Activated T-cell treated with anti-CD3 and anti-CD28 coated beads, Interleukin-2, amount 50 U/mL, for 72 hours (primary cell): ENCODE data around the gene ALKBH2. TPM values are rescaled to one million over a fixed set of nuclear protein-coding genes. Genes with fewer than 3 reads are reported as not detected.
"Not testable (repeated sequence)": the region's sequence is repeated elsewhere in the genome, so short reads cannot be mapped to it uniquely, and the experiment has no call there.

Source experiments
- ATAC-seq, 2 donors: fragments of 150-1000 bp; cut with Tn5 transposase; replicated peaks in 1 of 2; 2 replicates each; pipeline ENCODE4 v1.10.0; 2021; ENCODE audit warnings: moderate library complexity in 2 of 2, mild to moderate bottlenecking in 1 of 2
- DNase-seq, 2 donors: peaks; one replicate each; pipeline ENCODE4 v3.0.0; 2021 to 2022; ENCODE audit warnings: mixed read lengths in 1 of 2
- H3K27ac Mint-ChIP-seq: one replicate; pipeline ENCODE4 v1.8.0; 2022; ENCODE audit warnings: mild to moderate bottlenecking, moderate library complexity, mixed read lengths
- H3K27me3 Mint-ChIP-seq: one replicate; pipeline ENCODE4 v1.8.0; 2022; ENCODE audit warnings: low read depth, mixed read lengths
- H3K36me3 Mint-ChIP-seq, 2 donors: one replicate each; pipeline ENCODE4 v1.8.0; 2022; ENCODE audit warnings: mixed read lengths in 2 of 2, mild to moderate bottlenecking in 1 of 2; ENCODE audit not compliant: insufficient read depth in 2 of 2
- H3K4me1 Mint-ChIP-seq: one replicate; pipeline ENCODE4 v1.8.0; 2022; ENCODE audit warnings: low read depth, mixed read lengths
- H3K4me3 Mint-ChIP-seq, 2 donors: one replicate each; pipeline ENCODE4 v1.8.0; 2022; ENCODE audit warnings: mild to moderate bottlenecking in 2 of 2, mixed read lengths in 2 of 2, moderate library complexity in 2 of 2
- H3K9me3 Mint-ChIP-seq, 2 donors: one replicate each; pipeline ENCODE4 v1.8.0; 2022; ENCODE audit warnings: mixed read lengths in 2 of 2
- total RNA-seq, 2 donors: library from RNA; stranded (reverse); gene quantifications; one replicate each; pipeline ENCODE4 v1.2.3, GENCODE V29; 2022

The ALKBH2 gene
- total RNA-seq, 2 donors from 2014 or later: 29.5 to 34.6 TPM

GRCh38 chr12:109084425-109084824 is 8.8 kb downstream of the ALKBH2 start:
- peaks cover 0 to 2% of the 10 kb centered on the region in 2 donors for H3K9me3 Mint-ChIP-seq
- peaks cover 4 to 11% of the 10 kb centered on the region in 2 donors for H3K36me3 Mint-ChIP-seq
- DNase-seq: no peak

GRCh38 chr12:109082751-109083150 is 10.5 kb downstream of the ALKBH2 start:
- peaks cover 5 to 21% of the 10 kb centered on the region in 2 donors for H3K36me3 Mint-ChIP-seq
- no peaks in the 10 kb centered on the region for H3K4me1 Mint-ChIP-seq
- ATAC-seq: no peak
- no peak overlapping the region for H3K4me3 Mint-ChIP-seq
- H3K9me3 Mint-ChIP-seq: peaks cover 0 to 2% of the 10 kb centered on the region in 2 donors
- H3K27me3 Mint-ChIP-seq: no peaks in the 10 kb centered on the region
- H3K27ac Mint-ChIP-seq: no peak overlapping the region
- no peak for DNase-seq

More at GRCh38 chr12:109084425-109084824, 8.8 kb downstream of the ALKBH2 start:
- H3K4me1 Mint-ChIP-seq: no peaks in the 10 kb centered on the region
- H3K27ac Mint-ChIP-seq: no peak overlapping the region
- H3K27me3 Mint-ChIP-seq: no peaks in the 10 kb centered on the region
- ATAC-seq: no peak
- no peak overlapping the region for H3K4me3 Mint-ChIP-seq

- no peak overlapping the region for H3K27ac Mint-ChIP-seq
- ATAC-seq: no peak
Observed at GRCh38 chr12:109074866-109075265, 18.4 kb downstream of the ALKBH2 start.

GRCh38 chr12:109069307-109070271 is 23.7 kb downstream of the ALKBH2 start:
- H3K36me3 Mint-ChIP-seq: peaks cover 0 to 4% of the 10 kb centered on the region in 2 donors
- DNase-seq (no peak), ATAC-seq (no peak)
- H3K27ac Mint-ChIP-seq: no peak overlapping the region
- no peaks in the 10 kb centered on the region for H3K27me3 Mint-ChIP-seq
- no peak overlapping the region for H3K4me3 Mint-ChIP-seq
- no peaks in the 10 kb centered on the region for H3K9me3 Mint-ChIP-seq
- H3K4me1 Mint-ChIP-seq: no peaks in the 10 kb centered on the region

More at GRCh38 chr12:109074866-109075265, 18.4 kb downstream of the ALKBH2 start:
- no peak overlapping the region for H3K4me3 Mint-ChIP-seq
- no peak for DNase-seq
- H3K9me3 Mint-ChIP-seq: peaks cover 0 to 2% of the 10 kb centered on the region in 2 donors
- H3K27me3 Mint-ChIP-seq: no peaks in the 10 kb centered on the region
- H3K36me3 Mint-ChIP-seq: peaks cover 3 to 30% of the 10 kb centered on the region in 2 donors
- no peaks in the 10 kb centered on the region for H3K4me1 Mint-ChIP-seq

- H3K36me3 Mint-ChIP-seq: peaks cover 0 to 4% of the 10 kb centered on the region in 2 donors
- ATAC-seq (no peak), DNase-seq (no peak)
- peaks cover 6% of the 10 kb centered on the region for H3K4me1 Mint-ChIP-seq
- H3K27ac Mint-ChIP-seq: no peak overlapping the region
- no peaks in the 10 kb centered on the region for H3K9me3 Mint-ChIP-seq
- H3K27me3 Mint-ChIP-seq: no peaks in the 10 kb centered on the region
- H3K4me3 Mint-ChIP-seq: no peak overlapping the region
Observed at GRCh38 chr12:109065853-109066193, 27.4 kb downstream of the ALKBH2 start.

- no peak for ATAC-seq
- no peaks in the 10 kb centered on the region for H3K9me3 Mint-ChIP-seq
- no peak for DNase-seq
- no peak overlapping the region for H3K27ac Mint-ChIP-seq
- H3K36me3 Mint-ChIP-seq: peaks cover 0 to 4% of the 10 kb centered on the region in 2 donors
- no peaks in the 10 kb centered on the region for H3K27me3 Mint-ChIP-seq
- peaks cover 6% of the 10 kb centered on the region for H3K4me1 Mint-ChIP-seq
- H3K4me3 Mint-ChIP-seq: no peak overlapping the region
Observed at GRCh38 chr12:109065154-109065852, 28.0 kb downstream of the ALKBH2 start.

GRCh38 chr12:109064143-109064542 is 29.1 kb downstream of the ALKBH2 start:
- Mint-ChIP-seq H3K4me3 (no peak overlapping the region), H3K27me3 (no peaks in the 10 kb centered on the region)
- ATAC-seq: no peak

GRCh38 chr12:109058773-109059172 is 34.5 kb downstream of the ALKBH2 start:
- DNase-seq (no peak), ATAC-seq (no peak)
- peaks cover 9% of the 10 kb centered on the region for H3K4me1 Mint-ChIP-seq
- no peaks in the 10 kb centered on the region for H3K27me3 Mint-ChIP-seq
- H3K36me3 Mint-ChIP-seq: peaks cover under 1 to 4% of the 10 kb centered on the region in 2 donors
- H3K27ac Mint-ChIP-seq: no peak overlapping the region
- no peaks in the 10 kb centered on the region for H3K9me3 Mint-ChIP-seq
- H3K4me3 Mint-ChIP-seq: no peak overlapping the region

More at GRCh38 chr12:109064143-109064542, 29.1 kb downstream of the ALKBH2 start:
- H3K36me3 Mint-ChIP-seq: peaks cover 0 to 4% of the 10 kb centered on the region in 2 donors
- H3K27ac Mint-ChIP-seq: no peak overlapping the region
- H3K4me1 Mint-ChIP-seq: peaks cover 6% of the 10 kb centered on the region
- DNase-seq: no peak
- no peaks in the 10 kb centered on the region for H3K9me3 Mint-ChIP-seq

GRCh38 chr12:109057376-109057775 is 35.9 kb downstream of the ALKBH2 start:
- no peak overlapping the region for H3K27ac Mint-ChIP-seq
- no peak for ATAC-seq

GRCh38 chr12:109056891-109057290 is 36.4 kb downstream of the ALKBH2 start:
- no peak for DNase-seq
- Mint-ChIP-seq H3K4me1 (peaks cover 15% of the 10 kb centered on the region), H3K9me3 (no peaks in the 10 kb centered on the region), H3K27ac (no peak overlapping the region), H3K4me3 (no peak overlapping the region), H3K27me3 (no peaks in the 10 kb centered on the region), H3K36me3 (peaks cover 0 to 4% of the 10 kb centered on the region in 2 donors)
- ATAC-seq: no peak

More at GRCh38 chr12:109057376-109057775, 35.9 kb downstream of the ALKBH2 start:
- Mint-ChIP-seq H3K4me3 (no peak overlapping the region), H3K27me3 (no peaks in the 10 kb centered on the region), H3K4me1 (peaks cover 10% of the 10 kb centered on the region), H3K36me3 (peaks cover 0 to 4% of the 10 kb centered on the region in 2 donors), H3K9me3 (no peaks in the 10 kb centered on the region)
- DNase-seq: no peak

- no peaks in the 10 kb centered on the region for H3K9me3 Mint-ChIP-seq
- DNase-seq (no peak), ATAC-seq (no peak)
- peaks cover 0 to 4% of the 10 kb centered on the region in 2 donors for H3K36me3 Mint-ChIP-seq
- H3K27ac Mint-ChIP-seq: peak overlapping the region; percentile 63
- no peaks in the 10 kb centered on the region for H3K27me3 Mint-ChIP-seq
- peaks cover 18% of the 10 kb centered on the region for H3K4me1 Mint-ChIP-seq
- peak overlapping the region in 1 of 2 donors; percentile 51 for H3K4me3 Mint-ChIP-seq
Observed at GRCh38 chr12:109054520-109054919, 38.8 kb downstream of the ALKBH2 start.

GRCh38 chr12:109054124-109054513 is 39.2 kb downstream of the ALKBH2 start:
- not testable (repeated sequence) for DNase-seq, H3K27me3 Mint-ChIP-seq, H3K9me3 Mint-ChIP-seq, H3K36me3 Mint-ChIP-seq
- ATAC-seq: peak in 1 of 2 donors; percentile 5
- Mint-ChIP-seq H3K4me3 (peak overlapping the region; percentile 90 to 91), H3K27ac (peak overlapping the region; percentile 93), H3K4me1 (peaks cover 18% of the 10 kb centered on the region)
